GM12873 (cell line): ENCODE results near the gene LMAN2L.

Source experiments
- TF ChIP-seq, protein P1 (sequence below): IDR thresholded peaks from 2 replicates; pipeline ENCODE4 v1.5.1; 2012; ENCODE audit warnings: low read depth, mild to moderate bottlenecking, moderate library complexity, low read length, control low read depth; ENCODE audit not compliant: insufficient read depth; ENCODE audit errors: missing control alignments

The LMAN2L gene

DNA sequence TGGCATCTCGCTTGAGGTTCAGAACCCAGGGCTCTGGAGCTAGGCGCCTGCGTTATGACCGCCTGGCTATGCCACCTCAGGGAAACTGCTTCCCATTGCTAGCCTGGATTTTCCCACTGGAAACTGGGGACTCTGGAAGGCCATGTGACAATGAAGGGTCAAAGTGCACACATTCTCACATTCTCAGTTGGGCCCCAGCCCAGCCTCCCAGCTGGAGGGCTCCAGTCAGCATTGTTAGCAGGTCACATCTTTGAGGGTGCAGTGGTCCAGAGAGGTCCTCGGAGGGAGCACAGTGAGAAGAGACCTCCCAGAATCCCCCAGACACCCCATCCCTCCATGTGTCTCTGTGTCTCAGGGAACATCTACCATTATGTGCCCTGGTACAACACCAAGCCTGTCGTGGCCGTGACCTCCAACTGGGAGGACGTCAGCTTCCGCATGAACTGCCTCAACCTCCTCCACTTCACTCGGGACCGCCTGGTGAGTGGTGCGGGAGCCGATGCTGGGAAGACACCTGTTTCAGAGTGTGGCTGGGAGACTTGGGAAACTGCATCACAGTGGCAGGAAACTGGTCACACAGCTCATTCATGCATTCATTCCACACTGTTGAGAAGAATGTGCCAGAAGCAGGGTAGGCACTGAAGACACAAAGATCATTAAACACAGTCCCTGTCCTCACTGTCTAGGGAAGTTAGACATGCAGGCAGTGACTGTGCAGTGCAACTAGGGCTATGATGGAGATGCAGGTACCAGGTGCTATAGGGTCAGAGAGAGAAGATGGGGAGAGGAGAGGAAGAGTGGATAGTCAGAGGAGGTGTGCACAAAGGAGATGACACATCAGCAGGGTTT, 55.7 kb downstream of the LMAN2L start:
- TF ChIP-seq, protein P1, sequence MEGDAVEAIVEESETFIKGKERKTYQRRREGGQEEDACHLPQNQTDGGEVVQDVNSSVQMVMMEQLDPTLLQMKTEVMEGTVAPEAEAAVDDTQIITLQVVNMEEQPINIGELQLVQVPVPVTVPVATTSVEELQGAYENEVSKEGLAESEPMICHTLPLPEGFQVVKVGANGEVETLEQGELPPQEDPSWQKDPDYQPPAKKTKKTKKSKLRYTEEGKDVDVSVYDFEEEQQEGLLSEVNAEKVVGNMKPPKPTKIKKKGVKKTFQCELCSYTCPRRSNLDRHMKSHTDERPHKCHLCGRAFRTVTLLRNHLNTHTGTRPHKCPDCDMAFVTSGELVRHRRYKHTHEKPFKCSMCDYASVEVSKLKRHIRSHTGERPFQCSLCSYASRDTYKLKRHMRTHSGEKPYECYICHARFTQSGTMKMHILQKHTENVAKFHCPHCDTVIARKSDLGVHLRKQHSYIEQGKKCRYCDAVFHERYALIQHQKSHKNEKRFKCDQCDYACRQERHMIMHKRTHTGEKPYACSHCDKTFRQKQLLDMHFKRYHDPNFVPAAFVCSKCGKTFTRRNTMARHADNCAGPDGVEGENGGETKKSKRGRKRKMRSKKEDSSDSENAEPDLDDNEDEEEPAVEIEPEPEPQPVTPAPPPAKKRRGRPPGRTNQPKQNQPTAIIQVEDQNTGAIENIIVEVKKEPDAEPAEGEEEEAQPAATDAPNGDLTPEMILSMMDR = no peak

DNA sequence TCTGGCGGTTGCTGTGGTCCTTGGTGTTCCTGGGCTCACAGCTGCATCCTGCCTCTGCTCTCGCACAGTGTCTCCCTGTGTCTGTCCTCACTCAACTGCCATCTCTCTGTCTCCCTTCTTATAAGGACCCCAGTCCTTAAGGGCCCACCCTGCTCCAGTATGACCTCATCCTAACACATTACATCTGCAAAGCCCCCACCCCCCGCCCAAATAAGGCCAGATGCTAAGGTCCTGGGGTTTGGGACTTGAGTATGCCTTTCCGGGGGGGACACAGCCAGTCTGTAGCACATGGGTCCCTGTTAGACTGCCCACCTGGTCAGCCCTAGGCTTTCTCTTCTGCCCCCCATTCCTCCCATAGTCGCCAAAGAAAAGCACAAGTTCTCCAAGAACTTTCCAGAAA, 56.6 kb downstream of the LMAN2L start:
- TF ChIP-seq, protein P1 = no peak

DNA sequence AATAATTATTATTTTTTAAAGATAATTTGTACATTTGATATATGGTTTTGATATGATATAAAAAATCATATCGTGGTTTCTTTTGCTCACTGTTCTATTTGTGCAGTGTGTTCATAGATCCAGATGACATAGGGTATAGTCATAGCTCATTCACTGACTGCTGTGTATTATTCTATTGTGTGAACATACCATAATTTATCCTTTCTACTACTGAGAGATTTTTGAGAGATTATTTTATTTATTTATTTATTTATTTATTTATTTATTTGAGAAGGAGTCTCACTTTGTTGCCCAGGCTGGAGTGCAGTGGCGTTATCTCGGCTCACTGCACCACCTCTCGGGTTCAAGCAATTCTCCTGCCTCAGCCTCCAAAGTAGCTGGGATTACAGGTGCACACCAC, 58.3 kb downstream of the LMAN2L start:
- TF ChIP-seq, protein P1 = no peak

DNA sequence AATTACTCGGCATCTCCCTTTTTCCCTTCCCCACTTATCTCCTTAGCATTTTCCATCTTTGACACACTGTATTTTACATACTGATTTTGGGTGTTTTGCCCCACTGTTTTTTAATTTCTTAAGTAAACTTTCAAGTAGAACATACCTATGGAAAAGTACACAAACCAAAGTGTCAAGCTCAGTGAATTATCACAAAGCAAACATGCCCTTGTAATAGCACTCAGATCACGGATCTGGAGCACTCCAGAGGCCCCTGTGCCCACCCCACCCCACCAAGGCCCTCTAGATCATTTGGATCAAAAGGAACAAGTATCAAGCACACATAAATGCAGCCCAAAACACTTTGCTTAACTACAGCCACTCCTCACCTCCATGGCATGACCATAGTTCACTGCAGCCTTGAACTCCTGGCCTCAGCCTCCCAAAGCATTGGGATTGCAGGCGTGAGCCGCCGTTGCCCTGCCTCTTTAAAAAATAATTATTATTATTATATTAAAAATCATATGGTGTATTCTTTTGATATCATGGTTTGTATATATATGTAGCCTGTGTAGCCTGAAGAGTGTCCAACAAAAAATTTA, 59.2 kb downstream of the LMAN2L start:
- TF ChIP-seq, protein P1 = no peak

DNA sequence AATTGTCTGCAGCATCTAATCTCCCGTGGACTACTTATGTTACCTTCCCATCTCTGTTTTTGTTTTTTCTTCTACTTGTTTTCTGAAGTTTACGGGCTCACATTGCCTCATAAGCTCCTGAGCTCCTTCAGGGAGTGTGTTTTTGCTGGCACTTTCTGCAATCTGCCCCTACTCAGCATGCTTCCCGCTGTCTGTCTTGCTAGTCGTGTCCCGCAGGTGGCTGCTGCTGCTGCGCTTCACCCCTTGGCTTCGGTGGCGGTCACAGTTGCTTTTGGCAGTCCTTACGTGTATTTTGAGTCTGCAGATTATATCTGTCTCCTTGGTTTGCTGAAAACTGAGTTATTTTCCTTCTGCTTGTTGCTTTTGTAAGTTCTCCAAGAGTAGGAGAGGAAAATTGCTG, 60.0 kb downstream of the LMAN2L start:
- TF ChIP-seq, protein P1 = no peak

DNA sequence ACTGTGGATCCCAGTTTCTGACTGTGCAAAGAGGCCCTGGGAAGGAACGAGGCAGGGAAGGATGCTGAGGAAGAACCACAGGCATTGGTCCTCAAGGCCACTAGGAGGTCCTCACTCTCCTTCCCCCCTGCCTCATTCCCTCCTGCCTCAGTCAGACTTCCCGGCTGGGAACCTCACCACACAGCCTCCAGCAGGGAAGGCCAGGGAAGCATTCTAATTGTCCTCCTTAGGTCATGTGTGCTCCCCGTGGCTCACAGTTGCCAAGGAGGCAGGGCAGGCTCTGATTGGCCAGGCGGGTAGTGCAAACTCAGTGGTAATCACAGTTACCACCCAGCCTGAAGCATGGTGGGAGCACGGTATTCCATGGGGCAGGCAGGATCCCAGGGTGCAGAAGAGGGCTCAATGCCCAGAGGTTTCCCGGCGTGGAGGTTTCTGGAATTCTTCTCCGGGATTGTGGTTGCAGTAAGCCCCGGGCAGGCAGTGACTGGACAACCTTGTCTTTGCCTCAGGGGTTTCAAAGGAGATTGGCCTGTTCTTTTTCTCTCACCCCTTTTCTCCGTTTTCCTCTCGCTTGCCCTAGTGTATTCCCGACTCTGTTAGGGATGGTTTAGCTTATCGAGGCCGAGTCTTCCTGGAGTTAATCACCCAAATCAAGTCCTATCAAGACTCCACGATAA, 70.2 kb downstream of the LMAN2L start:
- TF ChIP-seq, protein P1 = no peak

DNA sequence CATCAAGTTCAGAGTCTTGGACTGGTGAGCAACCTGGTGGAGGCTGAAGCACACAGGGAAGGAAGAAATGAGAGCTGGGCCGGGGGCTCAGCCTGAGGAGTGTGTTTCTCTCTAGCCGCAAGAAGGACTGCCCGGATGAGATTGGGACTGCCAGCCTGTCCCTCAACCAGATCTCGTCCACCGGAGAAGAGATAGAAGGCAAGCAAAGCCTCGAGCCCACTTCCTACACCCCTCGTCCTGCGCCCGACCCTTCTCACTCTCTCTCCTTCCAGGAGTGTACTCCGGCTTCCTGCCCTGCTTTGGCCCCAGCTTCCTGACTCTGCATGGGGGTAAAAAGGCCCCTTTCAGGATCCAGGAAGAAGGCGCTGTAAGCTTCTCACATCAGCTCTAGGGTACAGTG, 71.1 kb downstream of the LMAN2L start:
- TF ChIP-seq, protein P1 = no peak
